Mesendoderm (in vitro differentiated cells): ENCODE measurements around the gene FOXP1.

Experiments
- DNase-seq: peaks from one replicate; pipeline ENCODE4 v3.0.0; 2013
- H2AK5ac ChIP-seq: 2 replicates; pipeline ENCODE4 v1.6.1; 2013; ENCODE audit warnings: low read length, inconsistent platforms
- H2BK120ac ChIP-seq: 2 replicates; pipeline ENCODE4 v1.6.1; 2013; ENCODE audit warnings: low read depth, mild to moderate bottlenecking, low read length, moderate library complexity, mixed read lengths
- H2BK15ac ChIP-seq: replicated peaks from 2 replicates; pipeline ENCODE4 v1.6.1; 2013; ENCODE audit warnings: low read depth, mild to moderate bottlenecking, moderate library complexity
- H2BK5ac ChIP-seq: 2 replicates; pipeline ENCODE4 v1.6.1; 2013; ENCODE audit warnings: low read length, inconsistent platforms
- H3K18ac ChIP-seq: 2 replicates; pipeline ENCODE4 v1.6.1; 2013; ENCODE audit warnings: mild to moderate bottlenecking, low read length, mixed read lengths
- H3K23ac ChIP-seq: one replicate; pipeline ENCODE4 v1.6.1; 2013; ENCODE audit warnings: low read length
- H3K27ac ChIP-seq: 2 replicates; pipeline ENCODE4 v1.5.1; 2013; ENCODE audit warnings: low read depth, mild to moderate bottlenecking, inconsistent platforms, low read length, moderate library complexity
- H3K27me3 ChIP-seq: 2 replicates; pipeline ENCODE4 v1.6.1; 2013; ENCODE audit warnings: low read length, control low read depth, mild to moderate bottlenecking, inconsistent platforms; ENCODE audit not compliant: insufficient read depth, poor library complexity
- H3K36me3 ChIP-seq: 2 replicates; pipeline ENCODE4 v1.6.1; 2013; ENCODE audit warnings: low read length, inconsistent platforms; ENCODE audit not compliant: control insufficient read depth, insufficient read depth
- H3K4ac ChIP-seq: one replicate; pipeline ENCODE4 v1.6.1; 2013; ENCODE audit warnings: low read depth, mild to moderate bottlenecking, low read length, moderate library complexity
- H3K4me1 ChIP-seq: 2 replicates; pipeline ENCODE4 v1.6.1; 2013; ENCODE audit warnings: low read depth, low read length, inconsistent platforms; ENCODE audit not compliant: control insufficient read depth
- H3K4me2 ChIP-seq: 2 replicates; pipeline ENCODE4 v1.6.1; 2013; ENCODE audit warnings: low read length
- H3K4me3 ChIP-seq: 2 replicates; pipeline ENCODE4 v1.5.1; 2013; ENCODE audit warnings: mild to moderate bottlenecking, low read length
- H3K56ac ChIP-seq: one replicate; pipeline ENCODE4 v1.6.1; 2013; ENCODE audit warnings: low read length
- H3K79me1 ChIP-seq: 2 replicates; pipeline ENCODE4 v1.6.1; 2013; ENCODE audit warnings: low read length, inconsistent platforms
- H3K79me2 ChIP-seq: 2 replicates; pipeline ENCODE4 v1.6.1; 2013; ENCODE audit warnings: mild to moderate bottlenecking, low read length; ENCODE audit not compliant: control insufficient read depth, insufficient read depth
- H3K9ac ChIP-seq: 2 replicates; pipeline ENCODE4 v1.6.1; 2013; ENCODE audit warnings: low read length, inconsistent platforms
- H4K5ac ChIP-seq: one replicate; pipeline ENCODE4 v1.6.1; 2013; ENCODE audit warnings: low read length
- H4K8ac ChIP-seq: one replicate; pipeline ENCODE4 v1.6.1; 2013; ENCODE audit warnings: low read depth, mild to moderate bottlenecking, control low read depth, low read length, moderate library complexity
- WGBS: extraction: QIAGEN DNeasy Blood & Tissue Kit; methylation state at CpG from one replicate; pipeline ENCODE4 v1.1.7; 2013; ENCODE audit warnings: low lambda C conversion rate, missing lambda C conversion rate; ENCODE audit not compliant: insufficient coverage; ENCODE audit errors: extremely low coverage; 5-methylcytosine and 5-hydroxymethylcytosine counted together

The FOXP1 gene

DNA sequence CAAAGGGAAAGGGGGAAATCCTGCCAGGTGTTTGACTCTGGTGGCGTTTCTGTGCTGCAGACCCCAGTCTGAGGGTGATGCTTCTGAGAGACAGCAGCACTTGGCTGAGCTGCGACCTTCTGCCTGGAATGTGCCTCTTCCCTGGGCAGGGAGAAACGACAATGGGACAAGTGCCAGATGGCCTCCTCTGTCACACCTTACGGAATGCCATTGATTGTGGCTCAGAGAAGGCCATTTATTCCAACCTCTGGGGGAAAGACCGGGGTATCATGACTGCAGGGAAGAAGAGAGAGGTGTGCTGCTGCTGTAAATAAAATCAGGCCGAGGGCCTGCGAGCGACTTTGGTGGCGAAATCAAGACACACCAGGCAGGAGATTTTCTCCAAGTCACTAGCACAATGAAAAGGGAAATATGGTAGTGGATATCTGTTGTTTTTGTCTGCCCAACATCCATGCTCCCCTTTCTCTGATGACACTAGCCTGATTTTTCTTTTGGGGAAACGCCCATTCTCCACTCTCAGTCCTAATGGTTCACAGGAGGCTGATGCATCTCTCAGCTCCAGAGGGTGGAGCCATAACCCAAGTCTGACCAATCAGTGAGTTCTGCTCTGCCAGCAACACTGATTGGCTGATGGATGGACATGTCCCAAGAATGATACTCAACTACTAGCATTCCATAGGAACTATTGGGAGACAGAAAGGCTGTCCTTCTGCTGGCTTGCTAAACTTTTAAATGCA is 336.1 kb downstream of the FOXP1 start:
- peak overlapping the region; percentile 2 for H3K27ac ChIP-seq

GRCh38 chr3:71245971-71246880 is 337.3 kb downstream of the FOXP1 start:
- WGBS: no CpG with 5 or more reads among the region's 19 CpGs
- Histone ChIP-seq H3K36me3 (no peaks in the 10 kb centered on the region), H4K5ac (no peak overlapping the region), H3K79me1 (no peaks in the 10 kb centered on the region), H3K56ac (peak overlapping the region; percentile 72), H3K4ac (no peak overlapping the region), H2BK5ac (no peak overlapping the region), H2BK15ac (no peak overlapping the region), H4K8ac (no peak overlapping the region), H2AK5ac (no peak overlapping the region), H3K79me2 (no peaks in the 10 kb centered on the region), H3K4me3 (no peak overlapping the region), H3K18ac (no peak overlapping the region), H3K4me1 (peaks cover 4% of the 10 kb centered on the region), H3K23ac (no peak overlapping the region), H3K27ac (no peak overlapping the region), H3K27me3 (no peaks in the 10 kb centered on the region), H3K9ac (no peak overlapping the region), H3K4me2 (no peak overlapping the region), H2BK120ac (no peak overlapping the region)
- peak; percentile 71 for DNase-seq

More for the DNA sequence above, 336.1 kb downstream of the FOXP1 start:
- Histone ChIP-seq H3K56ac (no peak overlapping the region), H3K79me1 (no peaks in the 10 kb centered on the region), H3K4me1 (peaks cover 4% of the 10 kb centered on the region), H3K4me3 (no peak overlapping the region), H3K27me3 (no peaks in the 10 kb centered on the region), H3K4me2 (no peak overlapping the region), H4K5ac (no peak overlapping the region), H2AK5ac (no peak overlapping the region), H2BK120ac (no peak overlapping the region), H3K9ac (no peak overlapping the region), H2BK15ac (no peak overlapping the region), H3K79me2 (no peaks in the 10 kb centered on the region), H3K18ac (no peak overlapping the region), H3K23ac (no peak overlapping the region), H3K4ac (no peak overlapping the region), H2BK5ac (no peak overlapping the region), H4K8ac (no peak overlapping the region), H3K36me3 (no peaks in the 10 kb centered on the region)
- DNase-seq: peak; percentile 94
- WGBS: no CpG with 5 or more reads among the region's 10 CpGs

DNA sequence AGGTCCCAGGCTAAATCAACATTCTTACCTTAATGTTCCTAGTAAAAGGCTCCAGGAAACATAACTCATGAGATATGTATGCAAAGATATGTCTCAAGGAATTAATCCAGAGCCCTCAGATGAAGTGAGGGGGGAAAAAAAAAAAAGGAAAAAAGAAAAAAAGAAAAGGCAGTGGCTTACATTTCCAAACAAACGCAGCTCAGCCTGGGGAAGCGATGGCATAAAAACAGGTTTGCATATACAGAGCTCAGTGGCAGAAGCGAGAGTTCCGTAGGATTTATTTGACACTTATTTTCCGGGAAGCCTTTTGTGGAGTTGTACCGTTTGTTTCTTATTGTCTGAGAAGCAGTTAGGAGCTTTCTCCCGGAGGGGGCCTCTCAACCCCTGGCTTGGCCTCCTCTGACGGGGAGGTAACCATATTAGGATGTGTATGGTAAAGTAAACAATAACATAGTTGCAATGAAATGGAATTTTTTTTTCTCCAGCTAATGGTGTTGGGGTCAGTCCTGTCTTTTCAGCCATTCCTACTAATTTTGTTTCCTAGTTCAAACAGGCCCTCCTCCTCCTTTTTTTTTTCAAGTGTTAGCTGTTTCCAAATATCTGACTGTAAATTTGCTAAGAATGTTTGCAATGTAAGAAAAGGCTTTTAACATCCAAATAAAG is 338.6 kb downstream of the FOXP1 start:
- H3K4me2 ChIP-seq: no peak overlapping the region
- peak overlapping the region; percentile 19 for H3K56ac ChIP-seq
- no peak overlapping the region for H3K9ac ChIP-seq
- H3K4me1 ChIP-seq: peaks cover 4% of the 10 kb centered on the region
- H3K27me3 ChIP-seq: no peaks in the 10 kb centered on the region
- no peak overlapping the region for H4K8ac ChIP-seq
- H3K79me1 ChIP-seq: no peaks in the 10 kb centered on the region
- H3K27ac ChIP-seq: peak overlapping the region; percentile 7
- H4K5ac ChIP-seq: no peak overlapping the region
- no peak overlapping the region for H3K23ac ChIP-seq
- H2BK15ac ChIP-seq: no peak overlapping the region
- H3K36me3 ChIP-seq: no peaks in the 10 kb centered on the region
- no CpG with 5 or more reads among the region's 8 CpGs for WGBS
- no peak overlapping the region for H2BK5ac ChIP-seq
- H3K4me3 ChIP-seq: no peak overlapping the region
- peak overlapping the region; percentile 72 for H3K18ac ChIP-seq
- DNase-seq: peak; percentile 42
- H3K4ac ChIP-seq: no peak overlapping the region
- H2AK5ac ChIP-seq: no peak overlapping the region
- H3K79me2 ChIP-seq: no peaks in the 10 kb centered on the region
- no peak overlapping the region for H2BK120ac ChIP-seq

DNA sequence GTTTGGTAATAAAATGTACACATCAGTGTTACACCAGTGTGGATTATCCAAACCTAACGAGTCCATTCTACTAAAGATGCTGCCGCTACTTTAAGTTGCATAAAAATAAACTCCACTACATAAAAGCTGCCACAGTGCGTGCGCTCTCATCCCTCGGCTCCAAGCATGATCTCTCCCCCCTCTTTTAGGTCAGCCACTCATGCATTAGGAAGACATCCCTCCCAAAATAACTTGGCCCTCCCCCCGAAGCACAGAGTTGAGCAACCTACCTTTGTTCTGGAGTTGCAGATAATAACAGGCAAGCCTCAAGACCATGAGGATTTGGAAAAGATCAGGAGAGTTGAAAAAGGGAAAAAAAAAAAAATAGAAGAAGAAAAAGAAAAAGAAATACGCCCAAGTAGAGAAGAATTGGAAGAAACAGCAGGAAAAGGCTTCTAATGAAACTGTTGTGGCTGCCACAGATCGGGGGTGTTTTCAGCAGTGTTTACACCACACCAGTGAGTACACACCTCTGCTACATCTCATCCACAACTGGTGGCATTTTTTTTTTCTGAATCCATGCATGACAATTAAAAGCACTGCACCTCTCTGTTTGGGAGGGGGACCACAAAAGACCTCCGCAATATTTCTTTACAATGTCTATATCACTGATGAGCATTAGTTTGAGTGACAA is 339.2 kb downstream of the FOXP1 start:
- Histone ChIP-seq H4K5ac (no peak overlapping the region), H3K18ac (peak overlapping the region; percentile 53), H3K36me3 (no peaks in the 10 kb centered on the region), H3K9ac (no peak overlapping the region), H2BK15ac (no peak overlapping the region), H3K4me3 (no peak overlapping the region), H3K4ac (no peak overlapping the region), H3K4me2 (no peak overlapping the region), H4K8ac (no peak overlapping the region), H3K56ac (peak overlapping the region; percentile 4), H3K27me3 (no peaks in the 10 kb centered on the region), H3K23ac (no peak overlapping the region), H2AK5ac (no peak overlapping the region), H2BK120ac (no peak overlapping the region), H3K4me1 (peaks cover 4% of the 10 kb centered on the region), H2BK5ac (no peak overlapping the region), H3K79me2 (no peaks in the 10 kb centered on the region), H3K27ac (no peak overlapping the region), H3K79me1 (no peaks in the 10 kb centered on the region)
- WGBS: no CpG with 5 or more reads among the region's 9 CpGs
- DNase-seq: peak; percentile 46

GRCh38 chr3:71243229-71243628 is 340.3 kb downstream of the FOXP1 start:
- no CpG with 5 or more reads among the region's 8 CpGs for WGBS
- no peak overlapping the region for H3K27ac ChIP-seq
- no peak overlapping the region for H2BK5ac ChIP-seq

More at GRCh38 chr3:71243229-71243628, 340.3 kb downstream of the FOXP1 start:
- Histone ChIP-seq H4K8ac (no peak overlapping the region), H2AK5ac (peak overlapping the region; percentile 29), H3K79me2 (no peaks in the 10 kb centered on the region), H2BK15ac (no peak overlapping the region), H3K23ac (no peak overlapping the region), H3K79me1 (no peaks in the 10 kb centered on the region), H3K4me2 (no peak overlapping the region), H3K4ac (no peak overlapping the region), H2BK120ac (no peak overlapping the region), H3K18ac (no peak overlapping the region), H3K27me3 (no peaks in the 10 kb centered on the region), H3K36me3 (no peaks in the 10 kb centered on the region), H4K5ac (no peak overlapping the region), H3K9ac (no peak overlapping the region), H3K4me1 (peaks cover 4% of the 10 kb centered on the region), H3K56ac (no peak overlapping the region), H3K4me3 (no peak overlapping the region)
- no peak for DNase-seq
